ENCODE data around the gene ZNF609. TPM values are rescaled to one million over a fixed set of nuclear protein-coding genes. Genes with fewer than 3 reads are reported as not detected.

Gene ZNF609
- total and polyA plus RNA-seq, 2 of the 13 experiments (the other 11 are each of a cell fraction or from before 2014, with no cell fraction given) = 8.9 to 9.9 TPM

- TF ChIP-seq DR1 (CRISPR knock-in tag; IDR thresholded peaks at IDR 0.05) = no peak
- TF ChIP-seq YEATS2 (CRISPR knock-in tag; IDR thresholded peaks at IDR 0.05; ENCODE audit: borderline replicate concordance) = no peak
- TF ChIP-seq ZNF10 (CRISPR knock-in tag; IDR thresholded peaks at IDR 0.05; ENCODE audit: borderline replicate concordance, low read depth) = no peak
- no peak for TF ChIP-seq MTF1 (CRISPR knock-in tag; IDR thresholded peaks at IDR 0.05)
- no peak for TF ChIP-seq RBM39 (IDR thresholded peaks at IDR 0.05; ENCODE audit: low read depth, low read length, poor library complexity, severe bottlenecking)
- peak; percentile 98 for TF ChIP-seq MEIS2 (CRISPR knock-in tag; IDR thresholded peaks at IDR 0.05)
- no peak for TF ChIP-seq POGZ (CRISPR knock-in tag; IDR thresholded peaks at IDR 0.05)
- TF ChIP-seq ERF (CRISPR knock-in tag; IDR thresholded peaks at IDR 0.05) = peak; percentile 65; the same call in 1 of the 2 replicates
- no peak for TF ChIP-seq ZBTB37 (CRISPR knock-in tag; IDR thresholded peaks at IDR 0.05)
- TF ChIP-seq ZBTB46 (CRISPR knock-in tag; IDR thresholded peaks at IDR 0.05; ENCODE audit: borderline replicate concordance) = no peak
- no peak for TF ChIP-seq ZNF276 (CRISPR knock-in tag; IDR thresholded peaks at IDR 0.05; ENCODE audit: low read depth)
- TF ChIP-seq ZNF501 (CRISPR knock-in tag; IDR thresholded peaks at IDR 0.05) = 0 out of 2 replicates have a peak, but pooled peaks have one; percentile 47
- TF ChIP-seq JARID2 (CRISPR knock-in tag; IDR thresholded peaks at IDR 0.05; ENCODE audit: insufficient replicate concordance) = no peak
- no peak for TF ChIP-seq ATF4 (CRISPR knock-in tag; IDR thresholded peaks at IDR 0.05)
- no peak for TF ChIP-seq TCF7L2 (IDR thresholded peaks at IDR 0.05; ENCODE audit: low read depth, low read length)
- no peak for TF ChIP-seq CREB1 (IDR thresholded peaks at IDR 0.05)
- TF ChIP-seq CREB1 (CRISPR knock-in tag; IDR thresholded peaks at IDR 0.05) = no peak
- TF ChIP-seq ZNF547 (CRISPR knock-in tag; IDR thresholded peaks at IDR 0.05) = no peak
- TF ChIP-seq POLR2G (IDR thresholded peaks at IDR 0.05; ENCODE audit: low read depth, low read length) = no peak
- no peak for TF ChIP-seq ZNF841 (CRISPR knock-in tag; IDR thresholded peaks at IDR 0.05; ENCODE audit: borderline replicate concordance)
- TF ChIP-seq ZNF766 (CRISPR knock-in tag; IDR thresholded peaks at IDR 0.05; ENCODE audit: borderline replicate concordance) = no peak
- TF ChIP-seq TCF12 (IDR thresholded peaks at IDR 0.05) = no peak
- TF ChIP-seq TCF12 (CRISPR knock-in tag; IDR thresholded peaks at IDR 0.05) = no peak
- no peak for TF ChIP-seq ZNF670 (CRISPR knock-in tag; IDR thresholded peaks at IDR 0.05; ENCODE audit: borderline replicate concordance)
- no peak for TF ChIP-seq ZNF33B (CRISPR knock-in tag; IDR thresholded peaks at IDR 0.05)
- TF ChIP-seq RCOR2 (CRISPR knock-in tag; IDR thresholded peaks at IDR 0.05) = peak; percentile 50; the same call in 1 of the 2 replicates
- TF ChIP-seq GATA4 (IDR thresholded peaks at IDR 0.05; ENCODE audit: borderline replicate concordance, low read depth) = no peak
Observed at GRCh38 chr15:64651601-64652191, 191.3 kb downstream of the ZNF609 start (continued).
